H1 (cell line): Measurements from ENCODE around the gene SDF2L1. TPM values are rescaled to one million over a fixed set of nuclear protein-coding genes. Genes with fewer than 3 reads are reported as not detected.

ENCODE experiments used
- ATF3 ChIP-seq: IDR thresholded peaks from 2 replicates; pipeline ENCODE4 v1.6.1; 2011; ENCODE audit warnings: low read depth, mild to moderate bottlenecking, low read length; ENCODE audit not compliant: insufficient read depth
- BCL11A ChIP-seq, 2 experiments: IDR thresholded peaks; one replicate each; pipeline ENCODE4 v1.6.1; 2011; ENCODE audit warnings: low read depth in 2 of 2, low read length in 2 of 2, mild to moderate bottlenecking in 2 of 2
- CHD7 ChIP-seq: fragments of 300-600 bp; sonication (generic); IDR thresholded peaks from 2 replicates; pipeline ENCODE4 v1.7.1; 2012; ENCODE audit warnings: low read length, moderate library complexity, mild to moderate bottlenecking, inconsistent platforms; ENCODE audit not compliant: insufficient replicate concordance
- CTBP2 ChIP-seq: IDR thresholded peaks from 2 replicates; pipeline ENCODE4 v1.7.0; 2011; ENCODE audit warnings: borderline replicate concordance, mild to moderate bottlenecking, moderate library complexity, mixed read lengths, low read length; ENCODE audit not compliant: insufficient read depth, insufficient read length
- EP300 ChIP-seq, 2 experiments: IDR thresholded peaks; 1 replicate in 1 of 2; 2 replicates in 1 of 2; pipeline ENCODE4 v1.6.1; 2011 to 2012; ENCODE audit warnings: low read depth in 2 of 2, low read length in 2 of 2, mild to moderate bottlenecking in 2 of 2, borderline replicate concordance in 1 of 2, inconsistent platforms in 1 of 2, moderate library complexity in 1 of 2
- FOSL1 ChIP-seq: IDR thresholded peaks from 2 replicates; pipeline ENCODE4 v1.6.1; 2011; ENCODE audit warnings: mild to moderate bottlenecking, low read depth, low read length, moderate library complexity; ENCODE audit not compliant: insufficient read depth
- HDAC6 ChIP-seq: IDR thresholded peaks from one replicate; pipeline ENCODE4 v1.7.1; 2012; ENCODE audit warnings: low read depth, mild to moderate bottlenecking, inconsistent platforms, low read length, moderate library complexity
- PHF8 ChIP-seq: fragments of 200-600 bp; sonication (generic); conservative IDR thresholded peaks from 2 replicates; pipeline ENCODE4 v1.7.1; 2012; ENCODE audit warnings: low read depth, mild to moderate bottlenecking, inconsistent platforms, low read length, moderate library complexity
- SAP30 ChIP-seq: fragments of 300-600 bp; sonication (generic); IDR thresholded peaks from 2 replicates; pipeline ENCODE4 v1.7.1; 2012; ENCODE audit warnings: low read length, moderate library complexity, mild to moderate bottlenecking, inconsistent platforms; ENCODE audit not compliant: insufficient read depth, insufficient replicate concordance
- TBP ChIP-seq: IDR thresholded peaks from 2 replicates; pipeline ENCODE4 v1.6.1; 2011; ENCODE audit warnings: low read depth, low read length, improper control_type of control experiment
- polyA plus RNA-seq, 7 experiments: library from polyadenylated mRNA; depleted of rRNA in 3 of 7; stranded (reverse) in 5 of 7; unstranded in 2 of 7; fragments of >200 nt in 5 of 7; fragments of 200-250 nt in 2 of 7; gene quantifications; 1 replicate in 5 of 7; 2 replicates in 1 of 7; 4 replicates in 1 of 7; pipeline versions ENCODE4 v1.2.1 to v1.2.3, GENCODE V29; 2011 to 2013; ENCODE audit warnings: missing spikeins in 2 of 7, mixed read lengths in 2 of 7
- total RNA-seq: library from RNA; stranded (reverse); fragmentation: NEBNext Ultra II Directional; extraction: Animal tissue kit (Norgen Biotek cat#: 25700); gene quantifications from 2 replicates; pipeline ENCODE4 v1.2.1, GENCODE V29; 2021

The SDF2L1 gene
- total and polyA plus RNA-seq, 2 of the 8 experiments (the other 6 are each of a cell fraction or from before 2014, with no cell fraction given): 51.1 to 59.6 TPM

- no peak for TF ChIP-seq CHD7
- TF ChIP-seq PHF8: no peak
- TF ChIP-seq SAP30: no peak
- no peak for TF ChIP-seq ATF3
- TF ChIP-seq CTBP2: no peak
- TF ChIP-seq HDAC6: no peak
- TF ChIP-seq FOSL1: no peak
- no peak for TF ChIP-seq BCL11A (IDR thresholded peaks at IDR 0.05; ENCODE audit: low read depth in 2 of 2, low read length in 2 of 2)
- TF ChIP-seq EP300 (IDR thresholded peaks at IDR 0.05; ENCODE audit: borderline replicate concordance in 1 of 2, low read depth in 2 of 2, low read length in 2 of 2): no peak
- TF ChIP-seq TBP: no peak
Measured at GRCh38 chr22:21592422-21592821, 49.7 kb upstream of the SDF2L1 start (continued).
